ENCODE data around the gene VBP1. TPM values are rescaled to one million over a fixed set of nuclear protein-coding genes. Genes with fewer than 3 reads are reported as not detected.

The VBP1 gene
- total RNA-seq, 4 donors from 2014 or later = 31.8 to 57.2 (median 42.3) TPM

DNA sequence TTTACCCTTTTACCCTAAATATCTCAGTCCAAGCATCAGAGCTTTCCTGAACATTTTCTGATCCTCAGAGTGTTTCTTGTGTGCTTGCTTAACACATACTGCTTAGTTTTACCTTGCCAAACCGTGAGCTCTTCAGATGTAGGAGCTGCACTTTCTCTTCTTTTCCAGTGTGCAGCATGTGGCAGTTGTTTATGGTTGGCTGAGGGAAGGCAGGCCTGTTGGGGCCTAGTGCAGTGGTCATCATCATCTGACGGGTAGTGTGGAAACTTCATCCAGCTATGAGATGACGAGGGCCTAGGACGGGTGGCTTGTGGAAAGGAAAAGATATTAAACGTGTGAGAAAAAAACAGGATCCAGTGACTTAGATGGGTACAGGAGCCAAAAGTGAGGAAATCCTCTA, 21.5 kb downstream of the VBP1 start:
- H3K27ac ChIP-seq = no peak overlapping the region
- no peak overlapping the region for H3K4me3 ChIP-seq
- no peaks in the 10 kb centered on the region for H3K9me3 ChIP-seq
- H3K36me3 ChIP-seq = peaks cover 0 to 28% of the 10 kb centered on the region in 2 donors
- ATAC-seq = no peak
- H3K27me3 ChIP-seq = no peaks in the 10 kb centered on the region
- H3K4me1 ChIP-seq = no peaks in the 10 kb centered on the region
- no peak for TF ChIP-seq POLR2AphosphoS5 (IDR thresholded peaks at IDR 0.05)
- no peak for TF ChIP-seq EP300 (IDR thresholded peaks at IDR 0.05)
- TF ChIP-seq, protein P1, sequence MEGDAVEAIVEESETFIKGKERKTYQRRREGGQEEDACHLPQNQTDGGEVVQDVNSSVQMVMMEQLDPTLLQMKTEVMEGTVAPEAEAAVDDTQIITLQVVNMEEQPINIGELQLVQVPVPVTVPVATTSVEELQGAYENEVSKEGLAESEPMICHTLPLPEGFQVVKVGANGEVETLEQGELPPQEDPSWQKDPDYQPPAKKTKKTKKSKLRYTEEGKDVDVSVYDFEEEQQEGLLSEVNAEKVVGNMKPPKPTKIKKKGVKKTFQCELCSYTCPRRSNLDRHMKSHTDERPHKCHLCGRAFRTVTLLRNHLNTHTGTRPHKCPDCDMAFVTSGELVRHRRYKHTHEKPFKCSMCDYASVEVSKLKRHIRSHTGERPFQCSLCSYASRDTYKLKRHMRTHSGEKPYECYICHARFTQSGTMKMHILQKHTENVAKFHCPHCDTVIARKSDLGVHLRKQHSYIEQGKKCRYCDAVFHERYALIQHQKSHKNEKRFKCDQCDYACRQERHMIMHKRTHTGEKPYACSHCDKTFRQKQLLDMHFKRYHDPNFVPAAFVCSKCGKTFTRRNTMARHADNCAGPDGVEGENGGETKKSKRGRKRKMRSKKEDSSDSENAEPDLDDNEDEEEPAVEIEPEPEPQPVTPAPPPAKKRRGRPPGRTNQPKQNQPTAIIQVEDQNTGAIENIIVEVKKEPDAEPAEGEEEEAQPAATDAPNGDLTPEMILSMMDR (IDR thresholded peaks at IDR 0.05) = no peak
- no peak for TF ChIP-seq POLR2A (IDR thresholded peaks at IDR 0.05)
- 48 to 49% methylated on average over 2 to 3 of the region's 5 CpGs for WGBS, 2 donors (ENCODE audit: low coverage in 1 of 2)

DNA sequence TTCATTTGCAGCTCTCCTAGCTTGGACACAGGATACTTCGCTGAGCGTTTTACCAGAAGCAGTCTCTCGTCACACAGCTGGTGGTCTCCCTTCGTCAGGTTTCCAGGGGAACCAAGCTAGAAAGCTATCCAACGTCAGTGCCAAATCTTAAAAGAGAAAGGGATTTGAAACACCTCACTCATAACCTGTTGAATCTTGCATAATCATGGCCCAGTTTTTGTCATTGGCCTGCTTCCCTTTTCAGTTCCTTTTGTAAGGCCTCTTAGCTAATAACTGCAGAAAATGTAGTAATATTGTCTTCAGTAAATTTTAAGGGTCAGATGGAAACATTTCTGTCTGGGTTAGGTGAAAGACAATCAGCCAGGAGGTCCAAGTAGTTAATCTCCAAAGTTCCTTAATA, 26.0 kb downstream of the VBP1 start:
- no peaks in the 10 kb centered on the region for H3K4me1 ChIP-seq
- H3K36me3 ChIP-seq = peaks cover 0 to 11% of the 10 kb centered on the region in 2 donors
- TF ChIP-seq POLR2AphosphoS5 (IDR thresholded peaks at IDR 0.05) (no peak), POLR2A (IDR thresholded peaks at IDR 0.05) (no peak), EP300 (IDR thresholded peaks at IDR 0.05) (no peak)
- TF ChIP-seq, protein P1 (IDR thresholded peaks at IDR 0.05) = no peak
- no peaks in the 10 kb centered on the region for H3K27me3 ChIP-seq
- H3K27ac ChIP-seq = no peak overlapping the region
- WGBS, 2 donors (ENCODE audit: low coverage in 1 of 2) = 61% methylated on average over 3 of the region's 5 CpGs; no CpG with 5 or more reads in 1 of the 2 donors
- no peak overlapping the region for H3K4me3 ChIP-seq
- H3K9me3 ChIP-seq = no peaks in the 10 kb centered on the region
- ATAC-seq = no peak

DNA sequence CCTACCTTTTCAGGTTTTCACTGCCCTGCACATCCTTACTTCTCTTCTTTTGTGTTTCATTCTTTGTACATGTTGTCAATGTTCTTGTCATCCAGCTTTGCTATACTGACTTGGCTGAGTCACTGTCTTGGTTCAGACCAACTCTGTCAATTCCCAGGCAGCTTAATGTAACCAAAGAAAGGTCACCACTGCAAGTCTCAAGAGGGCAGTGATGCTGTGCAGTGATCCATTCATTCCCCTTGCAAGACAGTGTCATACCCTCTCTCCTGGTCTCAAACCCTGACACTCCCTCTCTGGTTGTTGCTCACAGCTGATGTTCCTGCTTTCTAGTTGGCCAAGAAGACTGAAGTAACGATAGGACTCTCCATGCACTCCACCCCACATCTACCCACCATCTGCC, 30.5 kb downstream of the VBP1 start:
- Histone ChIP-seq H3K4me3 (no peak overlapping the region), H3K27ac (no peak overlapping the region), H3K36me3 (no peaks in the 10 kb centered on the region), H3K27me3 (no peaks in the 10 kb centered on the region), H3K4me1 (no peaks in the 10 kb centered on the region), H3K9me3 (no peaks in the 10 kb centered on the region)
- TF ChIP-seq EP300 (IDR thresholded peaks at IDR 0.05) = no peak
- 80% methylated on average over 1 of the region's 1 CpG; no CpG with 5 or more reads in 1 of the 2 donors for WGBS, 2 donors (ENCODE audit: low coverage in 1 of 2)
- ATAC-seq = no peak

DNA sequence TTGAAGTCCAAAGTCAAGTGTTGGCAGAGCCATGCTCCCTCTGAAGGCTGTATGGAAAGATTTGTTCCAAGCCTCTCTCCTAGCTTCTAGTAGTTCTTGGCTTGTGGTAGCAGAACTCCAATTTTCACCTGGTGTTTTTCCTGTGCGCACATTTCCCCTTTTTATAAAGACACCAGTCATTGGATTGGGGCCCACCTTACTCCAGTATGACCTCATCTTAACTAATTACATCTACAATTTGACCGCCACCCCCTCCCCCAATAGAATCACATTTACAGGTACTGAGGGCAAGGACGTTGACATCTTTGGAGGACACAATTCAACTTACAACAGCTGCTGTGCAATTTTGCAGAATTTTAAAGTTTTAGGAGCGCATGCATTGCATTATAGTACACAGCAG, 31.2 kb downstream of the VBP1 start:
- no peaks in the 10 kb centered on the region for H3K36me3 ChIP-seq
- no peak for ATAC-seq
- H3K27me3 ChIP-seq = no peaks in the 10 kb centered on the region
- no peaks in the 10 kb centered on the region for H3K9me3 ChIP-seq
- WGBS, 2 donors (ENCODE audit: low coverage in 1 of 2) = 76% methylated on average over 4 of the region's 4 CpGs; no CpG with 5 or more reads in 1 of the 2 donors
- H3K27ac ChIP-seq = no peak overlapping the region
- no peaks in the 10 kb centered on the region for H3K4me1 ChIP-seq
- H3K4me3 ChIP-seq = no peak overlapping the region
- TF ChIP-seq, protein P1 (IDR thresholded peaks at IDR 0.05) = no peak
- TF ChIP-seq EP300 (IDR thresholded peaks at IDR 0.05) (no peak), POLR2A (IDR thresholded peaks at IDR 0.05) (no peak), POLR2AphosphoS5 (IDR thresholded peaks at IDR 0.05) (no peak)

DNA sequence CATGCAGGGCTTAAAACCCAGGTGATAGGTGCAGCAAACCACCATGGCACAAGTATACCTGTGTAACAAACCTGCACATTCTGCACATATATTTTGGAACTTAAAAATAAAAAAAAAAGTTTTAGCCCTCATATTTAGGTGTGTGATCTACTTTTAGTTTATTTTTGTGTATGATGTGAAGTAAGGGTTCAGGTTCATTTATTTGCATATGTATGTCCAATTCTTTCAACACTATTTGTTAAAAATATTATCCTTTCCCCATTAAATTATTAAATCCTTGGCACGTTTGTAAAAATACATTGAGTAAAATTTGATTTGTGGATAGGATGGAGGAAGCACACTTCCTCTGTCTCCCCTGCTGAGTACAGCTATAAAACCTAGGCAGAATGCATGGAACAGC, 35.1 kb downstream of the VBP1 start:
- no peaks in the 10 kb centered on the region for H3K27me3 ChIP-seq
- no peaks in the 10 kb centered on the region for H3K36me3 ChIP-seq
- no peak overlapping the region for H3K27ac ChIP-seq
- ATAC-seq = no peak
- WGBS, 2 donors (ENCODE audit: low coverage in 1 of 2) = 38 to 58% methylated on average over 1 of the region's 1 CpG
- TF ChIP-seq, protein P1 (IDR thresholded peaks at IDR 0.05) = no peak
- no peak for TF ChIP-seq EP300 (IDR thresholded peaks at IDR 0.05)
- TF ChIP-seq POLR2AphosphoS5 (IDR thresholded peaks at IDR 0.05) = no peak
- TF ChIP-seq POLR2A (IDR thresholded peaks at IDR 0.05) = no peak
- H3K4me3 ChIP-seq = no peak overlapping the region
- H3K9me3 ChIP-seq = no peaks in the 10 kb centered on the region
- no peaks in the 10 kb centered on the region for H3K4me1 ChIP-seq

Data from gastroesophageal sphincter (tissue), 4 donors.